SKM-1 (cell line): Measurements from ENCODE around the gene FAM222A.

Source experiments
- DNase-seq: peaks from one replicate; lab custom pipeline; 2025; ENCODE audit not compliant: unreplicated experiment; lab: John Stamatoyannopoulos, UW

Gene FAM222A

GRCh38 chr12:109713187-109714070 is at the start of gene FAM222A:
TSS of gene FAM222A (plus strand) at chr12:109713825. CDS start at chr12:109744147, 30,322 bp downstream.
- DNase-seq: peak; percentile 69

- no peak for DNase-seq
These were observed 49.2 kb upstream of the FAM222A start for GRCh38 chr12:109664402-109664801.

- DNase-seq: no peak
These were observed 47.6 kb upstream of the FAM222A start for GRCh38 chr12:109666068-109666467.

- DNase-seq: no peak
These were observed 42.9 kb upstream of the FAM222A start for GRCh38 chr12:109670731-109671130.

- DNase-seq: no peak
These were observed 42.1 kb upstream of the FAM222A start for GRCh38 chr12:109671502-109671901.

GRCh38 chr12:109673379-109673778 is 40.2 kb upstream of the FAM222A start:
- DNase-seq: no peak

GRCh38 chr12:109673884-109674283 is 39.7 kb upstream of the FAM222A start:
- no peak for DNase-seq

GRCh38 chr12:109675411-109675810 is 38.2 kb upstream of the FAM222A start:
- DNase-seq: no peak

- no peak for DNase-seq
These were observed 36.3 kb upstream of the FAM222A start for GRCh38 chr12:109677279-109677691.

- DNase-seq: no peak
These were observed 34.9 kb upstream of the FAM222A start for GRCh38 chr12:109678719-109679118.

GRCh38 chr12:109679501-109680263 is 33.9 kb upstream of the FAM222A start:
- no peak for DNase-seq

- no peak for DNase-seq
These were observed 33.2 kb upstream of the FAM222A start for GRCh38 chr12:109680264-109681005.

- no peak for DNase-seq
These were observed 31.5 kb upstream of the FAM222A start for GRCh38 chr12:109681986-109682707.

GRCh38 chr12:109682708-109683060 is 30.9 kb upstream of the FAM222A start:
- no peak for DNase-seq

GRCh38 chr12:109683316-109683715 is 30.3 kb upstream of the FAM222A start:
- DNase-seq: no peak

- DNase-seq: no peak
These were observed 27.8 kb upstream of the FAM222A start for GRCh38 chr12:109685574-109686447.

GRCh38 chr12:109686523-109686922 is 27.1 kb upstream of the FAM222A start:
- DNase-seq: no peak

GRCh38 chr12:109687250-109687649 is 26.4 kb upstream of the FAM222A start:
- DNase-seq: no peak

GRCh38 chr12:109689426-109689825 is 24.2 kb upstream of the FAM222A start:
- DNase-seq: no peak

- DNase-seq: no peak
These were observed 20.5 kb upstream of the FAM222A start for GRCh38 chr12:109693160-109693559.
